Thyroid gland (tissue), 4 donors: Measurements from ENCODE around the gene ZNF132.

Source experiments
- POLR2A ChIP-seq, 2 donors: fragments of 450-650 bp; IDR thresholded peaks; one replicate each; pipeline ENCODE4 v1.6.1; 2017; ENCODE audit warnings: antibody characterized with exemption in 2 of 2, mild to moderate bottlenecking in 2 of 2, moderate library complexity in 1 of 2
- TF ChIP-seq, protein P1 (sequence below), 6 experiments: fragments of 200-600 bp in 3 of 6; fragments of 450-650 bp in 3 of 6; sonication (generic) in 3 of 6; IDR thresholded peaks; one replicate each; pipeline ENCODE4 v1.5.1; 2016 to 2019; ENCODE audit warnings: antibody characterized with exemption in 6 of 6, mild to moderate bottlenecking in 2 of 6, inconsistent platforms in 1 of 6, moderate library complexity in 1 of 6

- TF ChIP-seq, protein P1, sequence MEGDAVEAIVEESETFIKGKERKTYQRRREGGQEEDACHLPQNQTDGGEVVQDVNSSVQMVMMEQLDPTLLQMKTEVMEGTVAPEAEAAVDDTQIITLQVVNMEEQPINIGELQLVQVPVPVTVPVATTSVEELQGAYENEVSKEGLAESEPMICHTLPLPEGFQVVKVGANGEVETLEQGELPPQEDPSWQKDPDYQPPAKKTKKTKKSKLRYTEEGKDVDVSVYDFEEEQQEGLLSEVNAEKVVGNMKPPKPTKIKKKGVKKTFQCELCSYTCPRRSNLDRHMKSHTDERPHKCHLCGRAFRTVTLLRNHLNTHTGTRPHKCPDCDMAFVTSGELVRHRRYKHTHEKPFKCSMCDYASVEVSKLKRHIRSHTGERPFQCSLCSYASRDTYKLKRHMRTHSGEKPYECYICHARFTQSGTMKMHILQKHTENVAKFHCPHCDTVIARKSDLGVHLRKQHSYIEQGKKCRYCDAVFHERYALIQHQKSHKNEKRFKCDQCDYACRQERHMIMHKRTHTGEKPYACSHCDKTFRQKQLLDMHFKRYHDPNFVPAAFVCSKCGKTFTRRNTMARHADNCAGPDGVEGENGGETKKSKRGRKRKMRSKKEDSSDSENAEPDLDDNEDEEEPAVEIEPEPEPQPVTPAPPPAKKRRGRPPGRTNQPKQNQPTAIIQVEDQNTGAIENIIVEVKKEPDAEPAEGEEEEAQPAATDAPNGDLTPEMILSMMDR (IDR thresholded peaks at IDR 0.05), result peak in 1 of 6 experiments; percentile 10
- TF ChIP-seq POLR2A (IDR thresholded peaks at IDR 0.05), result peak in 1 of 2 donors; percentile 92
Observed at GRCh38 chr19:58400916-58401839, 38.8 kb downstream of the ZNF132 start.
